ENCODE results near the gene PGC. TPM values are rescaled to one million over a fixed set of nuclear protein-coding genes. Genes with fewer than 3 reads are reported as not detected.

PGC gene
- total and polyA plus RNA-seq, 9 of the 15 experiments (the other 6 are each of a cell fraction or from before 2014, with no cell fraction given): 0.17 to 0.40 TPM; not detected in 7

GRCh38 chr6:41783106-41783780 is 36.0 kb upstream of the PGC start:
- Histone ChIP-seq H3K9me1 (ENCODE audit: control insufficient read depth, insufficient read depth, low read length) (no peaks in the 10 kb centered on the region), H3K27ac (ENCODE audit: extremely low read depth, low read depth, low read length) (no peak overlapping the region), H3K4me3 (no peak overlapping the region), H3K36me3 (ENCODE audit: control insufficient read depth, insufficient read depth, low read length) (no peaks in the 10 kb centered on the region; the same call in 2 of the 3 replicates), H4K20me1 (replicated peaks; ENCODE audit: control insufficient read depth, insufficient read depth, low read length) (no peaks in the 10 kb centered on the region), H3K4me2 (ENCODE audit: insufficient read depth, low read length) (no peak overlapping the region), H3K9me3 (replicated peaks; ENCODE audit: control insufficient read depth, insufficient read depth, low read depth, low read length) (no peaks in the 10 kb centered on the region), H3K79me2 (ENCODE audit: control insufficient read depth, insufficient read depth, low read length) (peaks cover 28% of the 10 kb centered on the region), H2AFZ (ENCODE audit: low read depth, low read length) (no peak overlapping the region), H3K27me3 (ENCODE audit: control insufficient read depth in 2 of 2, insufficient read depth in 2 of 2, low read length in 2 of 2) (no peaks in the 10 kb centered on the region), H3K9ac (ENCODE audit: insufficient read depth in 1 of 2, low read depth in 2 of 2, low read length in 2 of 2) (no peak overlapping the region), H3K4me1 (replicated peaks in 1 of 2; ENCODE audit: control insufficient read depth in 2 of 2, insufficient read depth in 2 of 2, low read length in 2 of 2) (peaks cover 29 to 43% of the 10 kb centered on the region in 2 experiments)
- intact Hi-C loops (cut with micrococcal nuclease) (loop anchor here (5.0 kb wide), 2 partner anchors 434 to 1094 kb away; partner anchors contain the start of genes MRPS10 and RPL7L1), in situ Hi-C loops (cut with MboI) (loop anchor here (10.0 kb wide), 1 partner anchor 442 kb away; no protein-coding TSS in a partner anchor)
- FAIRE-seq (no peak), ATAC-seq (no peak), DNase-seq (ENCODE audit: extremely low read depth in 1 of 4, low spot score in 3 of 4) (no peak)
- no TSS peak for BruUV-seq (replicated peaks)
- CTCF ChIA-PET (ENCODE audit: low intra/inter-chr PET ratio): interaction anchor here (0.5 to 1.5 kb wide), 3 partner anchors 181 to 274 kb away, joined by 3 read pairs; no protein-coding TSS in a partner anchor
- TF ChIP-seq BACH1 (tag; IDR thresholded peaks at IDR 0.05) (no peak), HOXB6 (CRISPR knock-in tag; IDR thresholded peaks at IDR 0.05; ENCODE audit: borderline replicate concordance) (no peak), ELF1 (tag; IDR thresholded peaks at IDR 0.05) (no peak), IRF2 (CRISPR knock-in tag; IDR thresholded peaks at IDR 0.05) (no peak), BCOR (IDR thresholded peaks at IDR 0.05) (peak; percentile 83), DMBX1 (CRISPR knock-in tag; IDR thresholded peaks at IDR 0.05; ENCODE audit: borderline replicate concordance) (no peak), E2F1 (CRISPR knock-in tag; IDR thresholded peaks at IDR 0.05) (no peak), ESRRA (IDR thresholded peaks at IDR 0.05; ENCODE audit: borderline replicate concordance, low read depth) (peak; percentile 92), ZNF12 (CRISPR knock-in tag; IDR thresholded peaks at IDR 0.05) (no peak), RREB1 (CRISPR knock-in tag; IDR thresholded peaks at IDR 0.05) (no peak), IRF1 (CRISPR knock-in tag; IDR thresholded peaks at IDR 0.05; ENCODE audit: borderline replicate concordance) (no peak), TCF3 (CRISPR knock-in tag; IDR thresholded peaks at IDR 0.05) (no peak), ZC3H8 (IDR thresholded peaks at IDR 0.05) (no peak), RBM25 (IDR thresholded peaks at IDR 0.05; ENCODE audit: low read depth, low read length, severe bottlenecking) (peak; percentile 86), KDM1A (IDR thresholded peaks at IDR 0.05) (peak in 1 of 2 experiments; percentile 67; a peak in 1 of 4 replicates)
- POLR2A ChIA-PET: interaction anchor here (0.6 to 2.2 kb wide), 3 partner anchors 85 to 261 kb away, joined by 3 to 10 read pairs (median 3); no protein-coding TSS in a partner anchor
- 43% methylated on average over 6 of the region's 6 CpGs for WGBS (ENCODE audit: insufficient coverage, low coverage, missing lambda C conversion rate)
